ENCODE measurements around the gene C3orf20. TPM values are rescaled to one million over a fixed set of nuclear protein-coding genes. Genes with fewer than 3 reads are reported as not detected.

The C3orf20 gene
- total and polyA plus RNA-seq, 11 donors, result 0.21 to 0.31 TPM; not detected in 9

DNA sequence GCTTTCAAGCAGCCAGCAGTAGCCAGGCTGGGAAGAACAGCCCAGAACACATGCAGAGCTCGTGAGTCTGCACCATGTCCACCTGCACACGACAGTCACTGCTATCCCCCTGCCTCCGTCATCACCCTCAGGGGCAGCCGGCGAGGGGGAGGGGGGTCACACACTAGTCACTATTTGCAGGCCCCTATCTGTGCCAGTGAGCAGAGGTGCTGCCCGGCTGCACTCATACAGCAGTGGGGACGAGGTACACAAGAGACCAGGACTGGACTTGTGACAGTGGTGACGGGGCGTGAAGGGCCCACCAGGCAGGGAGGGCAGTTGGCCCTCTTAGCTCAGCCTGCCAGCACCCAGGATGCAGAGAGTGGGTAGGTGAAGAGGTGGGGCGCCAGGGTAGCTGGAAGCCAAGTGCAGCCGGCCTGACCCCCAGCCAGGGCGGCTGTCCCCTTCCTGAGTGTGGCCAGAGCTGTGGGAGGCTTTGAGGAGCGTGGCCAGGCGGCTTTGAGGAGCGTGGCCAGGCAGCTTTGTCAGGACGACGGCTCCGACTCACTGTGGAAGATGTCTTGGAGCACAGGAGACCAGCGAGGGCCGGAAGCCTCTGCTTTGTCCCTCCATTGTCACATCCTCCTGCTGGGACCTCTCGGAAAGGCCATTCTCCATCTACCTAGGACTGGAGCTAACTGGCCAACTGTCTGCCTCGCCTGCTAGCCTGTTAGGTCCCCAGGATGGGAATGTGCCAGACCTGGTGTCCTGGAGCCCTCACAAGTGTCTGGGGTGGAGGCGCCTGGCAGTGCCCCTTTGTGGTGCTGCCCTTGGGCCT lies 91.7 kb downstream of the C3orf20 start:
- H3K9me3 ChIP-seq, result no peaks in the 10 kb centered on the region
- no peak overlapping the region for H3K4me3 ChIP-seq
- H3K27ac ChIP-seq, result no peak overlapping the region
- intact Hi-C loops (cut with DNase I), result no loop called here
- 86 to 92% (median 88%) methylated on average over 21 to 23 of the region's 23 CpGs for WGBS, 4 donors
- no peak for TF ChIP-seq POLR2A (IDR thresholded peaks at IDR 0.05)
- TF ChIP-seq, protein P1, sequence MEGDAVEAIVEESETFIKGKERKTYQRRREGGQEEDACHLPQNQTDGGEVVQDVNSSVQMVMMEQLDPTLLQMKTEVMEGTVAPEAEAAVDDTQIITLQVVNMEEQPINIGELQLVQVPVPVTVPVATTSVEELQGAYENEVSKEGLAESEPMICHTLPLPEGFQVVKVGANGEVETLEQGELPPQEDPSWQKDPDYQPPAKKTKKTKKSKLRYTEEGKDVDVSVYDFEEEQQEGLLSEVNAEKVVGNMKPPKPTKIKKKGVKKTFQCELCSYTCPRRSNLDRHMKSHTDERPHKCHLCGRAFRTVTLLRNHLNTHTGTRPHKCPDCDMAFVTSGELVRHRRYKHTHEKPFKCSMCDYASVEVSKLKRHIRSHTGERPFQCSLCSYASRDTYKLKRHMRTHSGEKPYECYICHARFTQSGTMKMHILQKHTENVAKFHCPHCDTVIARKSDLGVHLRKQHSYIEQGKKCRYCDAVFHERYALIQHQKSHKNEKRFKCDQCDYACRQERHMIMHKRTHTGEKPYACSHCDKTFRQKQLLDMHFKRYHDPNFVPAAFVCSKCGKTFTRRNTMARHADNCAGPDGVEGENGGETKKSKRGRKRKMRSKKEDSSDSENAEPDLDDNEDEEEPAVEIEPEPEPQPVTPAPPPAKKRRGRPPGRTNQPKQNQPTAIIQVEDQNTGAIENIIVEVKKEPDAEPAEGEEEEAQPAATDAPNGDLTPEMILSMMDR (IDR thresholded peaks at IDR 0.05), result no peak
- H3K27me3 ChIP-seq, result no peaks in the 10 kb centered on the region
- H3K36me3 ChIP-seq, result no peaks in the 10 kb centered on the region
- H3K4me1 ChIP-seq, result no peaks in the 10 kb centered on the region
- ATAC-seq, result no peak
- DNase-seq, result no peak

- no peaks in the 10 kb centered on the region for H3K36me3 ChIP-seq
- no peak overlapping the region for H3K4me3 ChIP-seq
- 77 to 89% (median 87%) methylated on average over 9 of the region's 9 CpGs for WGBS, 4 donors
- no peak overlapping the region for H3K27ac ChIP-seq
- H3K4me1 ChIP-seq, result no peaks in the 10 kb centered on the region
- H3K27me3 ChIP-seq, result no peaks in the 10 kb centered on the region
- intact Hi-C loops (cut with DNase I), result no loop called here
- no peak for TF ChIP-seq POLR2A (IDR thresholded peaks at IDR 0.05)
- TF ChIP-seq, protein P1 (IDR thresholded peaks at IDR 0.05), result no peak
- H3K9me3 ChIP-seq, result no peaks in the 10 kb centered on the region
- DNase-seq (no peak), ATAC-seq (no peak)
These were observed 92.5 kb downstream of the C3orf20 start for GRCh38 chr3:14767245-14768051.

GRCh38 chr3:14768182-14768790 lies 93.3 kb downstream of the C3orf20 start:
- H3K36me3 ChIP-seq, result no peaks in the 10 kb centered on the region
- no peaks in the 10 kb centered on the region for H3K9me3 ChIP-seq
- no peaks in the 10 kb centered on the region for H3K4me1 ChIP-seq
- DNase-seq (no peak), ATAC-seq (no peak)
- no peak for TF ChIP-seq POLR2A (IDR thresholded peaks at IDR 0.05)
- TF ChIP-seq, protein P1 (IDR thresholded peaks at IDR 0.05), result no peak
- intact Hi-C loops (cut with DNase I), result no loop called here
- H3K27me3 ChIP-seq, result no peaks in the 10 kb centered on the region
- H3K27ac ChIP-seq, result no peak overlapping the region
- no peak overlapping the region for H3K4me3 ChIP-seq
- 85 to 91% (median 90%) methylated on average over 8 to 11 of the region's 11 CpGs for WGBS, 4 donors

DNA sequence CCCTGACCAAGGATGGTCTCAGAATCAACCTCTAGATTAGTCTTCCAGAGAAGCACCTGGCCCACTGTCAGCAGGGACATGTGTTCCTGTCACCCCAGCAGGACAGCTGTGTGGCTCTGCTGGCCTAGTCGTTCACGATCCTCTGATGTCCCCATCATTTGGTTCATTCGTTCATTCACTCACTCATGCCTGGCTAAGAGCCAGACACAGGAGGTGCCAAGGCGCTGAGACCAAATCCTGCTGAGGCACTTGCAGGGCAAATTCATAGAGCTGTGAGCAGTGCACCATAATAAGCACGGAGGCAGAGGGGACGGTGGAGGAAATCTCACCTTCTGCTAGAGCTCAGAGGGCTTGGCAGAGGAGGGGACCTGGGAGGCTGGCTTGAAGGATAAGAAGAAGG lies 93.9 kb downstream of the C3orf20 start:
- DNase-seq, result no peak
- H3K36me3 ChIP-seq, result no peaks in the 10 kb centered on the region
- H3K4me1 ChIP-seq, result no peaks in the 10 kb centered on the region
- H3K4me3 ChIP-seq, result no peak overlapping the region
- H3K27ac ChIP-seq, result no peak overlapping the region
- TF ChIP-seq, protein P1 (IDR thresholded peaks at IDR 0.05), result no peak
- no peak for TF ChIP-seq POLR2A (IDR thresholded peaks at IDR 0.05)
- no peak for ATAC-seq
- no peaks in the 10 kb centered on the region for H3K27me3 ChIP-seq
- no peaks in the 10 kb centered on the region for H3K9me3 ChIP-seq
- intact Hi-C loops (cut with DNase I), result no loop called here
- WGBS, 4 donors, result 79 to 87% (median 83%) methylated on average over 6 of the region's 6 CpGs

Data from heart left ventricle (tissue), 16 donors.